HepG2 (cell line): ENCODE results near the gene LEMD2. TPM values are rescaled to one million over a fixed set of nuclear protein-coding genes. Genes with fewer than 3 reads are reported as not detected.

ENCODE experiments used
- FOXC1 ChIP-seq: sonication (generic); formaldehyde crosslinking; IDR thresholded peaks from 2 replicates; pipeline ENCODE4 v1.8.0; 2022; ENCODE audit warnings: mild to moderate bottlenecking, missing genetic modification reagents, borderline replicate concordance
- GLI4 ChIP-seq: sonication (generic); formaldehyde crosslinking; IDR thresholded peaks from 2 replicates; pipeline ENCODE4 v1.5.1; 2020; ENCODE audit warnings: missing genetic modification reagents, mild to moderate bottlenecking, moderate library complexity, borderline replicate concordance
- HMGA1 ChIP-seq: sonication (generic); formaldehyde crosslinking; conservative IDR thresholded peaks from 2 replicates; pipeline ENCODE4 v1.4.0; 2020; ENCODE audit warnings: missing genetic modification reagents
- ONECUT2 ChIP-seq: sonication (generic); formaldehyde crosslinking; IDR thresholded peaks from 2 replicates; pipeline ENCODE4 v1.4.0; 2020; ENCODE audit warnings: missing genetic modification reagents
- SIN3A ChIP-seq: IDR thresholded peaks from 2 replicates; pipeline ENCODE4 v1.6.1; 2011; ENCODE audit warnings: low read depth, mild to moderate bottlenecking, control low read depth, low read length, borderline replicate concordance
- SUZ12 ChIP-seq: fragments of 150-350 bp; IDR thresholded peaks from 2 replicates; pipeline ENCODE4 v1.6.1; 2014; ENCODE audit warnings: low read depth, low read length
- TCF7L2 ChIP-seq: IDR thresholded peaks from 2 replicates; pipeline ENCODE4 v1.6.1; 2011; ENCODE audit warnings: mild to moderate bottlenecking, low read depth, low read length, moderate library complexity
- ZNF121 ChIP-seq: sonication (generic); formaldehyde crosslinking; IDR thresholded peaks from 2 replicates; pipeline ENCODE4 v1.5.0; 2020; ENCODE audit warnings: mild to moderate bottlenecking, missing genetic modification reagents
- ZNF44 ChIP-seq: sonication (generic); formaldehyde crosslinking; IDR thresholded peaks from 2 replicates; pipeline ENCODE4 v1.5.1; 2020; ENCODE audit warnings: mild to moderate bottlenecking, missing genetic modification reagents
- polyA plus RNA-seq, 8 experiments: library from polyadenylated mRNA; depleted of rRNA in 3 of 8; stranded (reverse) in 7 of 8; unstranded in 1 of 8; fragments of >200 nt; fragmentation: Illumina TruSeq in 4 of 8; extraction: Trizol in 4 of 8; gene quantifications; 2 replicates each; pipeline versions ENCODE4 v1.2.1 to v1.2.3, GENCODE V29; 2011 to 2016; ENCODE audit warnings: low read depth in 4 of 8, missing spikeins in 1 of 8, mixed read lengths in 1 of 8; ENCODE audit not compliant: insufficient read depth in 1 of 8
- total RNA-seq, 5 experiments: library from RNA; depleted of rRNA; stranded (reverse); fragments of >200 nt; fragmentation: Illumina TruSeq; extraction: Trizol; gene quantifications; 2 replicates each; pipeline ENCODE4 v1.2.3, GENCODE V29; 2016; ENCODE audit warnings: low read depth in 1 of 5
- TF ChIP-seq, protein P1 (sequence below): sonication (generic); formaldehyde crosslinking; IDR thresholded peaks from 2 replicates; pipeline ENCODE4 v1.4.0; 2020; ENCODE audit warnings: missing genetic modification reagents
- TF ChIP-seq, protein P2 (sequence below): sonication (generic); formaldehyde crosslinking; IDR thresholded peaks from 2 replicates; pipeline ENCODE4 v1.5.0; 2020; ENCODE audit warnings: missing genetic modification reagents
- TF ChIP-seq, protein P3 (sequence below): sonication (generic); formaldehyde crosslinking; IDR thresholded peaks from 2 replicates; pipeline ENCODE4 v1.4.0; 2020; ENCODE audit warnings: low read depth, mild to moderate bottlenecking, missing genetic modification reagents
- TF ChIP-seq, protein P4 (sequence below), 2 experiments: fragments of 450-650 bp in 1 of 2; sonication (generic) in 1 of 2; formaldehyde crosslinking in 1 of 2; IDR thresholded peaks; 2 replicates each; pipeline versions ENCODE4 v1.6.1 to v1.8.0; 2016 to 2022; ENCODE audit warnings: antibody characterized with exemption in 1 of 2, mild to moderate bottlenecking in 1 of 2, missing genetic modification reagents in 1 of 2
- TF ChIP-seq, protein P5 (sequence below): sonication (generic); formaldehyde crosslinking; IDR thresholded peaks from 2 replicates; pipeline ENCODE4 v1.4.0; 2020; ENCODE audit warnings: missing genetic modification reagents, borderline replicate concordance

Gene LEMD2
- total and polyA plus RNA-seq, 2 of the 13 experiments (the other 11 are each of a cell fraction or from before 2014, with no cell fraction given) = 45.2 to 62.9 TPM

DNA sequence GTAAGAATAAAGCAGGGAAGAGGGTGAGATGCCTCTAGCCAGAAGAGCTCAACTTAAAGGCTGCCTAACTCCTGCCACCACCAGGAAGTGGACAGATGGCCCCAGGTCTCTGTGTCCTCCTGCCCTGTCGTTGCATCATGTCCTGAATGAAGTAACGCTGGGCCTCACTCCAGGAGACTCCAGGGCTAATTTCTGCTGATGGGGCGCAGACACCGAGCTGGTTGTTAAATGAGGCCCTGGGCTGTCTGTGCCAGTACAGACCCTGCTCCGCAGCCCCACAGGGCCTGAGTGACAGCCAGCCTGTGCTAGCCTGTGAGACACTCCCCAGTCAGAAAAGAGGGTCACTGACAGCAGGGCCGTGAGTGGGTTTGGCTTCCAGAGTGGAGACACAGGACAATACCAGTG lies 48.7 kb downstream of the LEMD2 start (continued):
- TF ChIP-seq, protein P1, sequence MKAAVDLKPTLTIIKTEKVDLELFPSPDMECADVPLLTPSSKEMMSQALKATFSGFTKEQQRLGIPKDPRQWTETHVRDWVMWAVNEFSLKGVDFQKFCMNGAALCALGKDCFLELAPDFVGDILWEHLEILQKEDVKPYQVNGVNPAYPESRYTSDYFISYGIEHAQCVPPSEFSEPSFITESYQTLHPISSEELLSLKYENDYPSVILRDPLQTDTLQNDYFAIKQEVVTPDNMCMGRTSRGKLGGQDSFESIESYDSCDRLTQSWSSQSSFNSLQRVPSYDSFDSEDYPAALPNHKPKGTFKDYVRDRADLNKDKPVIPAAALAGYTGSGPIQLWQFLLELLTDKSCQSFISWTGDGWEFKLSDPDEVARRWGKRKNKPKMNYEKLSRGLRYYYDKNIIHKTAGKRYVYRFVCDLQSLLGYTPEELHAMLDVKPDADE = no peak
- no peak for TF ChIP-seq SUZ12
- TF ChIP-seq, protein P2, sequence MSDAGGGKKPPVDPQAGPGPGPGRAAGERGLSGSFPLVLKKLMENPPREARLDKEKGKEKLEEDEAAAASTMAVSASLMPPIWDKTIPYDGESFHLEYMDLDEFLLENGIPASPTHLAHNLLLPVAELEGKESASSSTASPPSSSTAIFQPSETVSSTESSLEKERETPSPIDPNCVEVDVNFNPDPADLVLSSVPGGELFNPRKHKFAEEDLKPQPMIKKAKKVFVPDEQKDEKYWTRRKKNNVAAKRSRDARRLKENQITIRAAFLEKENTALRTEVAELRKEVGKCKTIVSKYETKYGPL = no peak
- no peak for TF ChIP-seq ONECUT2 (CRISPR knock-in tag)
- TF ChIP-seq, protein P3, sequence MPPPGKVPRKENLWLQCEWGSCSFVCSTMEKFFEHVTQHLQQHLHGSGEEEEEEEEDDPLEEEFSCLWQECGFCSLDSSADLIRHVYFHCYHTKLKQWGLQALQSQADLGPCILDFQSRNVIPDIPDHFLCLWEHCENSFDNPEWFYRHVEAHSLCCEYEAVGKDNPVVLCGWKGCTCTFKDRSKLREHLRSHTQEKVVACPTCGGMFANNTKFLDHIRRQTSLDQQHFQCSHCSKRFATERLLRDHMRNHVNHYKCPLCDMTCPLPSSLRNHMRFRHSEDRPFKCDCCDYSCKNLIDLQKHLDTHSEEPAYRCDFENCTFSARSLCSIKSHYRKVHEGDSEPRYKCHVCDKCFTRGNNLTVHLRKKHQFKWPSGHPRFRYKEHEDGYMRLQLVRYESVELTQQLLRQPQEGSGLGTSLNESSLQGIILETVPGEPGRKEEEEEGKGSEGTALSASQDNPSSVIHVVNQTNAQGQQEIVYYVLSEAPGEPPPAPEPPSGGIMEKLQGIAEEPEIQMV (CRISPR knock-in tag) = no peak
- TF ChIP-seq HMGA1 (CRISPR knock-in tag) = no peak
- TF ChIP-seq ZNF44 (CRISPR knock-in tag) = no peak
- no peak for TF ChIP-seq ZNF121 (CRISPR knock-in tag)
- TF ChIP-seq, protein P4, sequence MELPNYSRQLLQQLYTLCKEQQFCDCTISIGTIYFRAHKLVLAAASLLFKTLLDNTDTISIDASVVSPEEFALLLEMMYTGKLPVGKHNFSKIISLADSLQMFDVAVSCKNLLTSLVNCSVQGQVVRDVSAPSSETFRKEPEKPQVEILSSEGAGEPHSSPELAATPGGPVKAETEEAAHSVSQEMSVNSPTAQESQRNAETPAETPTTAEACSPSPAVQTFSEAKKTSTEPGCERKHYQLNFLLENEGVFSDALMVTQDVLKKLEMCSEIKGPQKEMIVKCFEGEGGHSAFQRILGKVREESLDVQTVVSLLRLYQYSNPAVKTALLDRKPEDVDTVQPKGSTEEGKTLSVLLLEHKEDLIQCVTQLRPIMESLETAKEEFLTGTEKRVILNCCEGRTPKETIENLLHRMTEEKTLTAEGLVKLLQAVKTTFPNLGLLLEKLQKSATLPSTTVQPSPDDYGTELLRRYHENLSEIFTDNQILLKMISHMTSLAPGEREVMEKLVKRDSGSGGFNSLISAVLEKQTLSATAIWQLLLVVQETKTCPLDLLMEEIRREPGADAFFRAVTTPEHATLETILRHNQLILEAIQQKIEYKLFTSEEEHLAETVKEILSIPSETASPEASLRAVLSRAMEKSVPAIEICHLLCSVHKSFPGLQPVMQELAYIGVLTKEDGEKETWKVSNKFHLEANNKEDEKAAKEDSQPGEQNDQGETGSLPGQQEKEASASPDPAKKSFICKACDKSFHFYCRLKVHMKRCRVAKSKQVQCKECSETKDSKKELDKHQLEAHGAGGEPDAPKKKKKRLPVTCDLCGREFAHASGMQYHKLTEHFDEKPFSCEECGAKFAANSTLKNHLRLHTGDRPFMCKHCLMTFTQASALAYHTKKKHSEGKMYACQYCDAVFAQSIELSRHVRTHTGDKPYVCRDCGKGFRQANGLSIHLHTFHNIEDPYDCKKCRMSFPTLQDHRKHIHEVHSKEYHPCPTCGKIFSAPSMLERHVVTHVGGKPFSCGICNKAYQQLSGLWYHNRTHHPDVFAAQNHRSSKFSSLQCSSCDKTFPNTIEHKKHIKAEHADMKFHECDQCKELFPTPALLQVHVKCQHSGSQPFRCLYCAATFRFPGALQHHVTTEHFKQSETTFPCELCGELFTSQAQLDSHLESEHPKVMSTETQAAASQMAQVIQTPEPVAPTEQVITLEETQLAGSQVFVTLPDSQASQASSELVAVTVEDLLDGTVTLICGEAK (IDR thresholded peaks at IDR 0.05) = no peak
- TF ChIP-seq, protein P4 (CRISPR knock-in tag; IDR thresholded peaks at IDR 0.05) = peak; percentile 37; the same call in 1 of the 2 replicates
- TF ChIP-seq TCF7L2 = no peak
- TF ChIP-seq, protein P5, sequence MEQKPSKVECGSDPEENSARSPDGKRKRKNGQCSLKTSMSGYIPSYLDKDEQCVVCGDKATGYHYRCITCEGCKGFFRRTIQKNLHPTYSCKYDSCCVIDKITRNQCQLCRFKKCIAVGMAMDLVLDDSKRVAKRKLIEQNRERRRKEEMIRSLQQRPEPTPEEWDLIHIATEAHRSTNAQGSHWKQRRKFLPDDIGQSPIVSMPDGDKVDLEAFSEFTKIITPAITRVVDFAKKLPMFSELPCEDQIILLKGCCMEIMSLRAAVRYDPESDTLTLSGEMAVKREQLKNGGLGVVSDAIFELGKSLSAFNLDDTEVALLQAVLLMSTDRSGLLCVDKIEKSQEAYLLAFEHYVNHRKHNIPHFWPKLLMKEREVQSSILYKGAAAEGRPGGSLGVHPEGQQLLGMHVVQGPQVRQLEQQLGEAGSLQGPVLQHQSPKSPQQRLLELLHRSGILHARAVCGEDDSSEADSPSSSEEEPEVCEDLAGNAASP (CRISPR knock-in tag) = peak; percentile 54; the same call in 1 of the 2 replicates
- TF ChIP-seq SIN3A = no peak
- TF ChIP-seq FOXC1 (CRISPR knock-in tag) = no peak
- TF ChIP-seq GLI4 = no peak
